Muscle layer of duodenum (tissue), 2 donors: ENCODE data around the gene ZNF618.

ENCODE experiments used
- H3K27ac ChIP-seq: one replicate; pipeline ENCODE4 v1.7.0; 2013; ENCODE audit warnings: mild to moderate bottlenecking, low read length
- H3K27me3 ChIP-seq: one replicate; pipeline ENCODE4 v1.7.0; 2013; ENCODE audit warnings: low read depth, mild to moderate bottlenecking, control low read depth, low read length
- H3K36me3 ChIP-seq, 2 donors: one replicate each; pipeline ENCODE4 v1.7.0; 2013; ENCODE audit warnings: low read length in 2 of 2, control low read depth in 1 of 2, mild to moderate bottlenecking in 1 of 2; ENCODE audit not compliant: insufficient read depth in 2 of 2, control insufficient read depth in 1 of 2
- H3K4me1 ChIP-seq, 2 donors: one replicate each; pipeline ENCODE4 v1.7.0; 2013; ENCODE audit warnings: low read length in 2 of 2, mild to moderate bottlenecking in 2 of 2, control low read depth in 1 of 2, moderate library complexity in 1 of 2; ENCODE audit not compliant: insufficient read depth in 2 of 2, control insufficient read depth in 1 of 2
- H3K4me3 ChIP-seq, 2 donors: one replicate each; pipeline ENCODE4 v1.7.0; 2013; ENCODE audit warnings: low read length in 2 of 2, low read depth in 1 of 2, mild to moderate bottlenecking in 1 of 2
- H3K9me3 ChIP-seq, 2 donors: one replicate each; pipeline ENCODE4 v1.7.0; 2013; ENCODE audit warnings: low read length in 2 of 2, control low read depth in 1 of 2, mild to moderate bottlenecking in 1 of 2; ENCODE audit not compliant: control insufficient read depth in 1 of 2
- donor health status: healthy.

The ZNF618 gene

GRCh38 chr9:113999256-114000062 lies 123.3 kb downstream of the ZNF618 start:
- Histone ChIP-seq H3K27ac (no peak overlapping the region), H3K4me1 (peaks cover 0 to 4% of the 10 kb centered on the region in 2 donors), H3K4me3 (no peak overlapping the region), H3K36me3 (peaks cover 0 to 13% of the 10 kb centered on the region in 2 donors), H3K9me3 (no peaks in the 10 kb centered on the region), H3K27me3 (no peaks in the 10 kb centered on the region)

DNA sequence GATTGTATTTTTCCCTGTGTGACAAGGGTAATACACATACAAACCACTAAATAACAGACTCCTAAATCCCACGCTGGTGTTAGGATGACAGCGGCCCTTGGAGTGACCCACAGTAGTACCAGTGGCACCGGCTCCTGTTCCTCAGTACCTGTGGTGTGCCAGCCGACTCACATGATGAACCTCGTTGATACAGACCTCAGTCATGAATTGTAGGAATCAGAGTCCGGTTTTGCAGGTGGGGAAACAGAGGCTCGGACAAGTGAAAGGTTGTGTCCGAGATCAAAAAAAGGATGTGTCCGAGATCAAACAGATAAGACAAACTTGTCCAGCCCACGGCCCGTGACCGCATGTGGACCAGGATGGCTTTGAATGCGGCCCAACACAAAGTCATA lies 124.0 kb downstream of the ZNF618 start:
- H3K9me3 ChIP-seq, result no peaks in the 10 kb centered on the region
- H3K4me3 ChIP-seq, result no peak overlapping the region
- H3K27ac ChIP-seq, result no peak overlapping the region
- H3K4me1 ChIP-seq, result peaks cover 0 to 4% of the 10 kb centered on the region in 2 donors
- H3K36me3 ChIP-seq, result peaks cover 0 to 13% of the 10 kb centered on the region in 2 donors
- H3K27me3 ChIP-seq, result no peaks in the 10 kb centered on the region

DNA sequence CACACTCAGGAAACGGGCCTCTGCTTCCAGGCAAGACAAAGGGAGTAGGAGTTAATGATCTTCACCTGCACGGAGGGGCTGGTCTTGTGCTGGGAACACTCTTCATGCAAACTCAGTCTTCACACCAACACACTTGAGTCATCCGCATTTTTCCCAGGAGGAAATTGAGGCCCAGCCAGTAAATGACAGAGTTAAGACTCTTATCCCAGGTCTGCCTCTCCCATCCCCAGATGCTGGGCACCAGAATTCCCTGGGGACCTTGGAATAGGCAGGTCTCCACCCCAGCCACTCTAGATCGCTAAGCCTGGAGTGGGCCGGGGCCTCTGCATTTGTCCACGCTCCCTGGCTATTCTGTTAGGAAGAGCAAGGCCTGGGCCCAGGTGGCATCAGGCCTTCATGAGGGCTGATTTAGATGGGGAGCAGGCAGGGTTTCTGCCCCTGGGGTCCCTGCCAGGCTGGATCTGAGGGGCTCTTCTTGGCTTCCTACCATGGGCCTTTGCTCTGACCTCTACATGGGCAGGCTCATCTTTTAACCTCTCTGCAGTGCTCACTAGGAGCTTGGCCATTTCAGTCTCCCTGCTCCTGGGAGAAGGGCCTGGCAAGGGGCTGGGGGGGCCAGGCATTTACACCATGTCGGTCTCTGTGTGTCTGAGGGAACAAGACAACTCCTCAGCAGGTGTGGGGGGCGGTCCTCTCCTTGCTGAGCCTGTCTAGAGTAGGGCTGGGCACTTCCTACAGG lies 124.7 kb downstream of the ZNF618 start:
- H3K27ac ChIP-seq, result no peak overlapping the region
- peaks cover 0 to 13% of the 10 kb centered on the region in 2 donors for H3K36me3 ChIP-seq
- no peaks in the 10 kb centered on the region for H3K27me3 ChIP-seq
- no peak overlapping the region for H3K4me3 ChIP-seq
- H3K9me3 ChIP-seq, result no peaks in the 10 kb centered on the region
- H3K4me1 ChIP-seq, result peaks cover 0 to 4% of the 10 kb centered on the region in 2 donors

DNA sequence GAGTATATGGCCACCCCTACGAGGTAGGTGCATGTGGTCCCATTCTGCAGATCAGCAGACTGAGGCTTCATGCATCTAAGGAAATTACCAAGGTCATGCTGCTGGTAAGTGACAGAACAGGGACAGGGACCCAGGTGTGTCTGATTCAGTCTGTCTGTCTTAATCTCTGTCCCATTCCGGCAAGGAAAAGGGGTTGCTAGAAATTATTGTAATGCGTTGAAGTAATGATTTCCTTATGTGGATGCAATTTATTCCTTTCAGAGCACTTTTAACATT lies 125.2 kb downstream of the ZNF618 start:
- H3K4me1 ChIP-seq, result peaks cover 0 to 4% of the 10 kb centered on the region in 2 donors
- no peaks in the 10 kb centered on the region for H3K9me3 ChIP-seq
- H3K4me3 ChIP-seq, result no peak overlapping the region
- no peaks in the 10 kb centered on the region for H3K27me3 ChIP-seq
- no peak overlapping the region for H3K27ac ChIP-seq
- peaks cover 0 to 13% of the 10 kb centered on the region in 2 donors for H3K36me3 ChIP-seq

DNA sequence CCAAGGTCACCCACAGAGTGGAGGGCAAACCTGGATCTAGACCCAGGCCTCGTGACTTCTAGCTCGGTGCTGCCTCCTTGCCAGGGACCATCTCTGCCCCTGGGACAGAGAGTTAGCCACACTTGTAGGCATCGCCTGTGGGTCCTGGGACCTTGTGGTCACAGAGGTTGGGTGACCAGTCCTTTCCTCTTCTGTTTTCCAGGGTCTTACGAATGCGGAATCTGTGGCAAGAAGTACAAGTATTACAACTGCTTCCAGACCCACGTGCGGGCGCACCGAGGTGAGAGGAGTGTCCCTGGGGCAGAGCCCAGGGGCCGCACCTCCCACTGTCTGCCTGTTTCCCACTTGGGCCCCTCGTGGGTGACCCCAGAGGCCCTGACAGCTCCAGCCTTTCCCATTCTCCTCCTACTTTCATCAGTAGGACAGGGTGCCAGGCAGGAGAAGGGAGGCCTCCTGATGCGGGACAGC lies 125.7 kb downstream of the ZNF618 start:
- Histone ChIP-seq H3K27ac (no peak overlapping the region), H3K4me1 (peaks cover 0 to 4% of the 10 kb centered on the region in 2 donors)

DNA sequence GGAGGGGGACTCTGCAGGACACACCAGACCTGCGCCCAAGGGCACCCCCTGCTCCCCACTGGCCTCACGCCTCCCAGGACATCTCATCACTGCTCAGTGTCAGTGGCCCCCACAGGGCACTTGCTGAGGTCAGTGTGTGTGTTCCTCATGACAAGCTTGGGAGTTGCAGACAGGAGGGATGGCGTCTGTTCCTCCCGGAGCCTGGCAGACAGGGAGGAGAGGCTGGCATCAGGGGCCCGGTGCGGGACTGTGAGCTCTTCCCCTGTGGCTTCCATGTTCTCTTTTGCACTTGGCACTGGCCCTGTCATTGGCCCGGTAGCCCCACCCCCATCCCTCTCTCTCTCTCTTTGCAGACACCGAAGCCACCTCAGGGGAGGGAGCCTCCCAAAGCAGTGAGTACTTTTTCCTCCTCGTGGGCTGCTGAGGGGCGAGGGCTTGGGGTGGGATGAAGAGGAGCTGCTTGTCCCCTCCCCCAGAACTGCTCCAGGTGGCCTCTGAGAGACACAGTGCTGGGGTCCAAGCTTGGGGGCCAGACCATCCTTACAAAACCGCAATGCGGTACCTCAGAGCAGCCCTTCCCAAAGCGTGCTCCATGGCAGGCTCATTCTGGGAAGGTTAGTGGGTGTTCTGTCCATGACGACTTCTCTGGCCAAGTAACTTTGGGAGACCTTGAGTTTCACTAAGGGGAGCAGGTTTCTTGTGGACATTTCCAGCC lies 126.3 kb downstream of the ZNF618 start:
- Histone ChIP-seq H3K36me3 (peaks cover 0 to 13% of the 10 kb centered on the region in 2 donors), H3K27ac (no peak overlapping the region), H3K9me3 (no peaks in the 10 kb centered on the region), H3K27me3 (no peaks in the 10 kb centered on the region), H3K4me1 (peaks cover 0 to 4% of the 10 kb centered on the region in 2 donors), H3K4me3 (no peak overlapping the region)

More for the DNA sequence above, 125.7 kb downstream of the ZNF618 start:
- H3K36me3 ChIP-seq, result peaks cover 0 to 13% of the 10 kb centered on the region in 2 donors
- no peaks in the 10 kb centered on the region for H3K27me3 ChIP-seq
- H3K9me3 ChIP-seq, result no peaks in the 10 kb centered on the region
- no peak overlapping the region for H3K4me3 ChIP-seq

DNA sequence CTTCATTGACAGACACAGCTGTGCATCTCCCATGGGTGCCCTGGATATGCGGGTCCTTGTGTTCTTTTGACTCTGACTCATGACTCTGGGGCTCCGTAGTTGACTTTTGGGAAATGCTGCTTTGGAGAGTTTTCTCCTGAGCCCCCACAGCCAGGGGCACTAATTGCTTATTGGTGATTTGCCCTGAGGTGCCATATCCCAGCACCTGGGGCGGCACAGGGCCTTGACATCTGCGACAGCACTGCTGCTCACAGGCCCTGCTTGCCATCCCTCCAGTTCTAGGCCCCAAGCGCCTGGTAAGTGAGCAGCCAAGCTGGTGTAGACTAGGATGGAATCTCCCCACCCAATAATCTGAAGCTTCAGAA lies 126.9 kb downstream of the ZNF618 start:
- Histone ChIP-seq H3K27ac (no peak overlapping the region), H3K4me1 (peaks cover 0 to 4% of the 10 kb centered on the region in 2 donors), H3K27me3 (no peaks in the 10 kb centered on the region), H3K9me3 (no peaks in the 10 kb centered on the region), H3K4me3 (no peak overlapping the region), H3K36me3 (peaks cover 0 to 13% of the 10 kb centered on the region in 2 donors)

DNA sequence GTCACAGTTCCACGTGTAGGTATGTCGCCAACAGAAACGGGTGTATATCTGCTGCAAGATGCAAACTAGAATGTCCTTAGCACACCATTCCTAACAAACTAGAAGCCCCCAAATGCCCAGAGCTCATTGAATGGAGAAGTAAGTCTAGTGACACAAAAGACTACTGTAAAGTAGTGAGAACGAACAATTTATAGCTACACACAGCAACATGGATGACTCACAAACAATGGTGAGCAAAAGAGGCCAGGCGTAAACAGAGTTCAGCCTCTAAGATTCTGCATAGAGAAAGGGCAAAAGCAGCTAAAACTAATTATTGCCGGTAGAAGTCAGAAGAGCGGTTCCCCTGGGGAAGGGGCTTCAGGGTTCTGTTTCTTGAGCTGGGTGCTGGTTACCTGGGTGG lies 127.2 kb downstream of the ZNF618 start:
- Histone ChIP-seq H3K27me3 (no peaks in the 10 kb centered on the region), H3K4me1 (peaks cover 0 to 4% of the 10 kb centered on the region in 2 donors), H3K4me3 (no peak overlapping the region), H3K9me3 (no peaks in the 10 kb centered on the region), H3K36me3 (peaks cover 0 to 13% of the 10 kb centered on the region in 2 donors), H3K27ac (no peak overlapping the region)

- H3K36me3 ChIP-seq, result peaks cover 0 to 13% of the 10 kb centered on the region in 2 donors
- no peaks in the 10 kb centered on the region for H3K9me3 ChIP-seq
- peaks cover 0 to 4% of the 10 kb centered on the region in 2 donors for H3K4me1 ChIP-seq
- no peak overlapping the region for H3K27ac ChIP-seq
- H3K4me3 ChIP-seq, result no peak overlapping the region
- no peaks in the 10 kb centered on the region for H3K27me3 ChIP-seq
Observed at GRCh38 chr9:114003758-114004157, 127.6 kb downstream of the ZNF618 start.

GRCh38 chr9:114004221-114004716 lies 128.2 kb downstream of the ZNF618 start:
- Histone ChIP-seq H3K27me3 (no peaks in the 10 kb centered on the region), H3K9me3 (no peaks in the 10 kb centered on the region), H3K4me1 (peaks cover 0 to 4% of the 10 kb centered on the region in 2 donors), H3K27ac (no peak overlapping the region), H3K4me3 (no peak overlapping the region), H3K36me3 (peaks cover 0 to 13% of the 10 kb centered on the region in 2 donors)
